Endothelial cell of umbilical vein (primary cell): ENCODE results near the gene CALU. TPM values are rescaled to one million over a fixed set of nuclear protein-coding genes. Genes with fewer than 3 reads are reported as not detected.

ENCODE experiments used
- BruUV-seq: library from RNA; stranded (reverse); fragments of 400-500 nt; replicated peaks from 2 replicates; lab custom pipeline; 2021; lab: Mats Ljungman, UMichigan
- CTCF ChIA-PET: fragments of 300-600, 350-600 bp; sonication (Branson Sonifier 250); formaldehyde crosslinking; loops from one replicate; lab custom pipeline; 2021; ENCODE audit warnings: antibody characterized with exemption, inconsistent platforms; lab: Charles Lee
- POLR2A ChIA-PET: fragments of 300-600, 350-600 bp; sonication (Branson Sonifier 250); formaldehyde crosslinking; loops from one replicate; lab custom pipeline; 2021; ENCODE audit warnings: antibody characterized with exemption, inconsistent platforms; lab: Charles Lee
- DNase-seq: peaks from one replicate; pipeline ENCODE4 v3.0.0-alpha.2; 2011; ENCODE audit warnings: low read depth, low spot score
- FAIRE-seq: peaks from 2 replicates; lab custom pipeline; 2011; peaks lifted over from hg19 to GRCh38; lab: Jason Lieb, UNC
- H2AFZ ChIP-seq: 2 replicates; pipeline ENCODE4 v1.6.0; 2012; ENCODE audit warnings: low read depth, low read length, control low read depth, inconsistent platforms
- H3K27ac ChIP-seq: 2 replicates; pipeline ENCODE4 v1.5.1; 2011; ENCODE audit warnings: low read depth, mild to moderate bottlenecking, control low read depth, low read length, moderate library complexity; ENCODE audit not compliant: insufficient read depth
- H3K27me3 ChIP-seq, 2 experiments: 2 replicates each; pipeline versions ENCODE4 v1.6.0 to v1.6.1; 2011; ENCODE audit warnings: low read length in 2 of 2, mixed read lengths in 1 of 2; ENCODE audit not compliant: control insufficient read depth in 2 of 2, insufficient read depth in 2 of 2
- H3K36me3 ChIP-seq, 2 experiments: 2 replicates in 1 of 2; 3 replicates in 1 of 2; pipeline ENCODE4 v1.5.1; 2011; ENCODE audit warnings: low read length in 2 of 2, mild to moderate bottlenecking in 1 of 2, moderate library complexity in 1 of 2; ENCODE audit not compliant: control insufficient read depth in 2 of 2, insufficient read depth in 2 of 2; ENCODE audit errors: extremely low read depth in 1 of 2
- H3K4me1 ChIP-seq: 3 replicates; pipeline ENCODE4 v1.5.1; 2011; ENCODE audit warnings: mild to moderate bottlenecking, low read length; ENCODE audit not compliant: control insufficient read depth, insufficient read depth; ENCODE audit errors: extremely low read depth
- H3K4me2 ChIP-seq: 2 replicates; pipeline ENCODE4 v1.6.1; 2011; ENCODE audit warnings: low read length, control low read depth, mixed read lengths; ENCODE audit not compliant: insufficient read depth
- H3K4me3 ChIP-seq, 3 experiments: fragments of 200-600 bp in 1 of 3; sonication (generic), shearing (Covaris generic) in 1 of 3; replicated peaks in 1 of 3; 2 replicates each; pipeline ENCODE4 v1.5.1; 2011 to 2016; ENCODE audit warnings: control low read depth in 3 of 3, low read length in 3 of 3, mild to moderate bottlenecking in 2 of 3, inconsistent platforms in 1 of 3, low read depth in 1 of 3, moderate library complexity in 1 of 3; ENCODE audit not compliant: insufficient read depth in 1 of 3
- H3K79me2 ChIP-seq: 2 replicates; pipeline ENCODE4 v1.6.0; 2012; ENCODE audit warnings: low read length, inconsistent platforms; ENCODE audit not compliant: control insufficient read depth, insufficient read depth
- H3K9ac ChIP-seq: replicated peaks from 2 replicates; pipeline ENCODE3; 2011; ENCODE audit warnings: low read length, control low read depth; ENCODE audit not compliant: insufficient read depth; ENCODE audit errors: extremely low read depth
- H3K9me1 ChIP-seq: replicated peaks from 3 replicates; pipeline ENCODE4 v1.6.0; 2011; ENCODE audit warnings: mild to moderate bottlenecking, low read length; ENCODE audit not compliant: control insufficient read depth, insufficient read depth; ENCODE audit errors: extremely low read depth
- H3K9me3 ChIP-seq: replicated peaks from 2 replicates; pipeline ENCODE4 v1.5.1; 2012; ENCODE audit warnings: low read length, inconsistent platforms; ENCODE audit not compliant: control insufficient read depth, insufficient read depth
- H4K20me1 ChIP-seq: replicated peaks from 2 replicates; pipeline ENCODE3; 2011; ENCODE audit warnings: mild to moderate bottlenecking, low read length; ENCODE audit not compliant: control insufficient read depth, insufficient read depth; ENCODE audit errors: extremely low read depth
- EZH2 ChIP-seq: IDR thresholded peaks from 2 replicates; pipeline ENCODE4 v1.6.1; 2012; ENCODE audit warnings: borderline replicate concordance, low read depth, mild to moderate bottlenecking, moderate library complexity, low read length, inconsistent platforms; ENCODE audit not compliant: severe bottlenecking
- FOS ChIP-seq: IDR thresholded peaks from 2 replicates; pipeline ENCODE4 v1.6.1; 2011; ENCODE audit warnings: mild to moderate bottlenecking, low read length, moderate library complexity, borderline replicate concordance; ENCODE audit not compliant: insufficient read depth
- GATA2 ChIP-seq: IDR thresholded peaks from 2 replicates; pipeline ENCODE4 v1.7.0; 2011; ENCODE audit warnings: low read depth, mild to moderate bottlenecking, moderate library complexity, mixed read lengths, low read length; ENCODE audit not compliant: insufficient read length, insufficient read depth
- JUN ChIP-seq: IDR thresholded peaks from 2 replicates; pipeline ENCODE4 v1.6.1; 2011; ENCODE audit warnings: borderline replicate concordance, low read depth; ENCODE audit not compliant: insufficient read length, insufficient read depth
- MYC ChIP-seq: IDR thresholded peaks from one replicate; pipeline ENCODE4 v1.6.1; 2011; ENCODE audit warnings: mild to moderate bottlenecking, low read depth, low read length
- POLR2A ChIP-seq: IDR thresholded peaks from 2 replicates; pipeline ENCODE4 v1.6.1; 2012; ENCODE audit warnings: low read depth, mild to moderate bottlenecking, control low read depth, low read length
- POLR2AphosphoS5 ChIP-seq: IDR thresholded peaks from 2 replicates; pipeline ENCODE4 v1.6.1; 2012; ENCODE audit warnings: low read depth, mild to moderate bottlenecking, control low read depth, low read length, moderate library complexity; ENCODE audit not compliant: insufficient read depth
- dilution Hi-C: fragments of 300-500 bp; cut with MboI; formaldehyde crosslinking; loops from one replicate; pipeline ENCODE4 v1.15.0; 2019; ENCODE audit warnings: low sequenced_read_pairs; ENCODE audit not compliant: extremely low pct_ligation_motif_present
- intact Hi-C: fragments of 100-400 bp; cut with micrococcal nuclease; formaldehyde crosslinking; loops from one replicate; pipeline ENCODE4 v1.10.0; 2022
- polyA plus RNA-seq, 4 experiments: library from polyadenylated mRNA; depleted of rRNA in 3 of 4; stranded (reverse) in 3 of 4; unstranded in 1 of 4; fragments of >200 nt; gene quantifications; 2 replicates each; pipeline versions ENCODE4 v1.2.1 to v1.2.3, GENCODE V29; 2011 to 2012; ENCODE audit warnings: missing spikeins in 1 of 4
- total RNA-seq: library from RNA; stranded (reverse); gene quantifications from 2 replicates; pipeline ENCODE4 v1.2.3, GENCODE V29; 2021
- TF ChIP-seq, protein P1 (sequence below): IDR thresholded peaks from 2 replicates; pipeline ENCODE4 v1.6.1; 2011; ENCODE audit not compliant: insufficient read depth, insufficient read length
- TF ChIP-seq, protein P2 (sequence below), 2 donors: IDR thresholded peaks; 1 replicate in 1 of 2; 2 replicates in 1 of 2; pipeline ENCODE4 v1.5.1; 2011; ENCODE audit warnings: low read length in 2 of 2, mild to moderate bottlenecking in 2 of 2, moderate library complexity in 2 of 2, control low read depth in 1 of 2, inconsistent platforms in 1 of 2, low read depth in 1 of 2; ENCODE audit not compliant: insufficient read depth in 1 of 2; ENCODE audit errors: extremely low read depth in 1 of 2

CALU gene
- total and polyA plus RNA-seq, 2 donors (not counting 3 experiments of a cell fraction or from before 2014, with no cell fraction given): 135 to 257 TPM

DNA sequence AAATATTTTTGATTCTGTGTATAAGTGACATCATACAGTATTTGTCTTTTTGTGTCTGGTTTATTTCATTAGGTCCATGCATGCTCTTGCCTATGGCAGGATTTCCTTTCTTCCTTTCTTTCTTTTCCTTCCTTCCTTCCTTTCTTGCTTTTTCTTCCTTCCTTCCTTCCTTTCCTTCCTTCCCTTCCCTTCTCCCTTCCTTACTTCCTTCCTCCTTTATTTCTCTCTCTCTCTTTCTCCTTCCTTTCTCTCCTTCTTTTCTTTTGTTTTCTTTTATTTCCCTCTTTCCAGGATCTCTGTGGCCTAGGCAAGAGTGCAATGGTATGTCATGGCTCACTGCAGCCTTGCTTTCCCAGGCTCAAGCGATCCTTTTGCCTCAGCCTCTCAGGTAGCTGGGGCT is 31.4 kb upstream of the CALU start:
- H3K4me2 ChIP-seq: no peak overlapping the region
- no peak for TF ChIP-seq FOS
- TF ChIP-seq, protein P1, sequence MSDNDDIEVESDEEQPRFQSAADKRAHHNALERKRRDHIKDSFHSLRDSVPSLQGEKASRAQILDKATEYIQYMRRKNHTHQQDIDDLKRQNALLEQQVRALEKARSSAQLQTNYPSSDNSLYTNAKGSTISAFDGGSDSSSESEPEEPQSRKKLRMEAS: no peak
- TF ChIP-seq JUN: no peak
- no peak for TF ChIP-seq EZH2
- TF ChIP-seq GATA2: no peak
- no peak for TF ChIP-seq POLR2A
- TF ChIP-seq, protein P2, sequence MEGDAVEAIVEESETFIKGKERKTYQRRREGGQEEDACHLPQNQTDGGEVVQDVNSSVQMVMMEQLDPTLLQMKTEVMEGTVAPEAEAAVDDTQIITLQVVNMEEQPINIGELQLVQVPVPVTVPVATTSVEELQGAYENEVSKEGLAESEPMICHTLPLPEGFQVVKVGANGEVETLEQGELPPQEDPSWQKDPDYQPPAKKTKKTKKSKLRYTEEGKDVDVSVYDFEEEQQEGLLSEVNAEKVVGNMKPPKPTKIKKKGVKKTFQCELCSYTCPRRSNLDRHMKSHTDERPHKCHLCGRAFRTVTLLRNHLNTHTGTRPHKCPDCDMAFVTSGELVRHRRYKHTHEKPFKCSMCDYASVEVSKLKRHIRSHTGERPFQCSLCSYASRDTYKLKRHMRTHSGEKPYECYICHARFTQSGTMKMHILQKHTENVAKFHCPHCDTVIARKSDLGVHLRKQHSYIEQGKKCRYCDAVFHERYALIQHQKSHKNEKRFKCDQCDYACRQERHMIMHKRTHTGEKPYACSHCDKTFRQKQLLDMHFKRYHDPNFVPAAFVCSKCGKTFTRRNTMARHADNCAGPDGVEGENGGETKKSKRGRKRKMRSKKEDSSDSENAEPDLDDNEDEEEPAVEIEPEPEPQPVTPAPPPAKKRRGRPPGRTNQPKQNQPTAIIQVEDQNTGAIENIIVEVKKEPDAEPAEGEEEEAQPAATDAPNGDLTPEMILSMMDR (IDR thresholded peaks at IDR 0.05; ENCODE audit: extremely low read depth in 1 of 2, insufficient read depth in 1 of 2, low read depth in 1 of 2, low read length in 2 of 2): no peak
- no peak for TF ChIP-seq POLR2AphosphoS5
- TF ChIP-seq MYC: no peak
- DNase-seq (no peak), FAIRE-seq (peak; percentile 35)
- dilution Hi-C loops (no loop called here), intact Hi-C loops (no loop called here)
- H3K9me3 ChIP-seq: no peaks in the 10 kb centered on the region
- no peaks in the 10 kb centered on the region for H3K27me3 ChIP-seq
- peaks cover 6% of the 10 kb centered on the region for H3K4me1 ChIP-seq
- no peaks in the 10 kb centered on the region for H3K79me2 ChIP-seq
- ChIA-PET POLR2A (no interaction called here), CTCF (interaction anchor here (0.9 to 2.5 kb wide), 3 partner anchors 8 to 17 kb away, joined by 4 to 10 read pairs (median 4); no protein-coding TSS in a partner anchor)
- no TSS peak for BruUV-seq
- no peak overlapping the region for H3K4me3 ChIP-seq
- no peak overlapping the region for H2AFZ ChIP-seq
- H3K9ac ChIP-seq: no peak overlapping the region
- no peaks in the 10 kb centered on the region for H4K20me1 ChIP-seq
- no peaks in the 10 kb centered on the region for H3K9me1 ChIP-seq
- no peaks in the 10 kb centered on the region for H3K36me3 ChIP-seq
- H3K27ac ChIP-seq: no peak overlapping the region
